Peyer's patch (tissue), 4 donors: Measurements from ENCODE around the gene RAB40C. TPM values are rescaled to one million over a fixed set of nuclear protein-coding genes. Genes with fewer than 3 reads are reported as not detected.
A peak's percentile ranks its signal among the peaks of the same experiment; 100 is the strongest.

Source experiments
- DNase-seq, 3 donors: peaks; one replicate each; pipeline ENCODE4 v3.0.0-alpha.2; 2017 to 2019
- H3K27ac ChIP-seq, 4 donors: fragments of 200-600 bp; sonication (generic); one replicate each; pipeline ENCODE4 v1.5.1; 2016 to 2019
- H3K27me3 ChIP-seq, 2 donors: fragments of 200-600 bp; sonication (generic); one replicate each; pipeline ENCODE4 v1.5.1; 2019
- H3K36me3 ChIP-seq, 3 donors: fragments of 200-600 bp; sonication (generic); one replicate each; pipeline ENCODE4 v1.5.1; 2016 to 2019
- H3K4me1 ChIP-seq, 4 donors: fragments of 200-600 bp; sonication (generic); one replicate each; pipeline ENCODE4 v1.5.1; 2016 to 2019
- H3K4me3 ChIP-seq, 4 donors: fragments of 200-600 bp; sonication (generic); 1 replicate in 3 of 4; 2 replicates in 1 of 4; pipeline ENCODE4 v1.5.1; 2016 to 2019; ENCODE audit warnings: mild to moderate bottlenecking in 1 of 4
- H3K9me3 ChIP-seq, 4 donors: fragments of 200-600 bp; sonication (generic); one replicate each; pipeline ENCODE4 v1.5.1; 2016 to 2019; ENCODE audit warnings: mild to moderate bottlenecking in 1 of 4
- CTCF ChIP-seq, 6 experiments: fragments of 450-650 bp in 4 of 6; fragments of 200-600 bp in 2 of 6; sonication (generic) in 1 of 6; IDR thresholded peaks; one replicate each; pipeline ENCODE4 v1.5.1; 2017 to 2019; ENCODE audit warnings: antibody characterized with exemption in 6 of 6, mild to moderate bottlenecking in 3 of 6, moderate library complexity in 1 of 6
- POLR2A ChIP-seq, 2 donors: fragments of 450-650 bp; IDR thresholded peaks; one replicate each; pipeline ENCODE4 v1.5.1; 2017; ENCODE audit warnings: antibody characterized with exemption in 2 of 2, mild to moderate bottlenecking in 2 of 2, moderate library complexity in 2 of 2
- total RNA-seq, 4 donors: library from RNA; depleted of rRNA; stranded (reverse); fragments of >200 nt; gene quantifications; one replicate each; pipeline ENCODE4 v1.1.0, GENCODE V29; 2016

RAB40C gene
- total RNA-seq, 4 donors from 2014 or later: 27.2 to 83.6 (median 62.7) TPM

GRCh38 chr16:638034-638543 lies 48.2 kb downstream of the RAB40C start:
- DNase-seq: no peak

GRCh38 chr16:638836-639235 lies 49.0 kb downstream of the RAB40C start:
- Histone ChIP-seq H3K27me3 (no peaks in the 10 kb centered on the region), H3K9me3 (no peaks in the 10 kb centered on the region), H3K27ac (peak overlapping the region in 1 of 4 donors; percentile 0), H3K4me3 (no peak overlapping the region), H3K4me1 (peaks cover 0 to 22% (median 15%) of the 10 kb centered on the region in 4 donors), H3K36me3 (peaks cover 0 to 5% (median 0%) of the 10 kb centered on the region in 3 donors)
- TF ChIP-seq CTCF (IDR thresholded peaks at IDR 0.05): no peak
- no peak for TF ChIP-seq POLR2A (IDR thresholded peaks at IDR 0.05)
- DNase-seq: no peak

More at GRCh38 chr16:638034-638543, 48.2 kb downstream of the RAB40C start:
- H3K36me3 ChIP-seq: peaks cover 0 to 13% (median 0%) of the 10 kb centered on the region in 3 donors
- no peaks in the 10 kb centered on the region for H3K27me3 ChIP-seq
- H3K27ac ChIP-seq: no peak overlapping the region
- no peaks in the 10 kb centered on the region for H3K9me3 ChIP-seq
- peaks cover 0 to 22% (median 14%) of the 10 kb centered on the region in 4 donors for H3K4me1 ChIP-seq
- H3K4me3 ChIP-seq: no peak overlapping the region
- TF ChIP-seq POLR2A (IDR thresholded peaks at IDR 0.05): no peak
- no peak for TF ChIP-seq CTCF (IDR thresholded peaks at IDR 0.05)

GRCh38 chr16:640614-641013 lies 50.7 kb downstream of the RAB40C start:
- TF ChIP-seq CTCF (IDR thresholded peaks at IDR 0.05): no peak
- no peak for TF ChIP-seq POLR2A (IDR thresholded peaks at IDR 0.05)
- DNase-seq: no peak
- Histone ChIP-seq H3K4me1 (peaks cover 0 to 29% (median 10%) of the 10 kb centered on the region in 4 donors), H3K9me3 (no peaks in the 10 kb centered on the region), H3K27ac (peak overlapping the region in 1 of 4 donors; percentile 99), H3K27me3 (no peaks in the 10 kb centered on the region), H3K36me3 (no peaks in the 10 kb centered on the region), H3K4me3 (peak overlapping the region in 2 of 4 donors; percentile 75 to 98)

GRCh38 chr16:641326-642188 lies 51.7 kb downstream of the RAB40C start, which contains the start of gene MCRIP2:
Gene MCRIP2 (plus strand): TSS chr16:641828. CDS start chr16:641992, 164 bp downstream.
- peak within 1 kb of the TSS; percentile 90 to 99 (median 92) for H3K27ac ChIP-seq
- no peaks in the 10 kb centered on the region for H3K9me3 ChIP-seq
- no peaks in the 10 kb centered on the region for H3K27me3 ChIP-seq
- TF ChIP-seq CTCF (IDR thresholded peaks at IDR 0.05) (peak in 1 of 6 experiments; percentile 3), POLR2A (IDR thresholded peaks at IDR 0.05) (peak; percentile 71 to 76)
- H3K4me1 ChIP-seq: peaks cover 0 to 35% (median 8%) of the 10 kb centered on the region in 4 donors
- H3K36me3 ChIP-seq: no peaks in the 10 kb centered on the region
- peak within 1 kb of the TSS; percentile 70 to 98 (median 82) for H3K4me3 ChIP-seq
- peak; percentile 80 to 94 (median 94) for DNase-seq

GRCh38 chr16:642189-643049 lies 52.6 kb downstream of the RAB40C start:
- Histone ChIP-seq H3K4me3 (peak overlapping the region; percentile 70 to 98 (median 82)), H3K4me1 (peaks cover 0 to 41% (median 9%) of the 10 kb centered on the region in 4 donors), H3K9me3 (no peaks in the 10 kb centered on the region), H3K36me3 (no peaks in the 10 kb centered on the region), H3K27me3 (no peaks in the 10 kb centered on the region), H3K27ac (peak overlapping the region; percentile 90 to 99 (median 92))
- TF ChIP-seq CTCF (IDR thresholded peaks at IDR 0.05): peak in 1 of 6 experiments; percentile 2
- TF ChIP-seq POLR2A (IDR thresholded peaks at IDR 0.05): peak; percentile 48 to 68
- peak; percentile 68 to 87 (median 87) for DNase-seq
